ENCODE results near the gene MCEMP1.
A peak's percentile ranks its signal among the peaks of the same experiment; 100 is the strongest.

The MCEMP1 gene

DNA sequence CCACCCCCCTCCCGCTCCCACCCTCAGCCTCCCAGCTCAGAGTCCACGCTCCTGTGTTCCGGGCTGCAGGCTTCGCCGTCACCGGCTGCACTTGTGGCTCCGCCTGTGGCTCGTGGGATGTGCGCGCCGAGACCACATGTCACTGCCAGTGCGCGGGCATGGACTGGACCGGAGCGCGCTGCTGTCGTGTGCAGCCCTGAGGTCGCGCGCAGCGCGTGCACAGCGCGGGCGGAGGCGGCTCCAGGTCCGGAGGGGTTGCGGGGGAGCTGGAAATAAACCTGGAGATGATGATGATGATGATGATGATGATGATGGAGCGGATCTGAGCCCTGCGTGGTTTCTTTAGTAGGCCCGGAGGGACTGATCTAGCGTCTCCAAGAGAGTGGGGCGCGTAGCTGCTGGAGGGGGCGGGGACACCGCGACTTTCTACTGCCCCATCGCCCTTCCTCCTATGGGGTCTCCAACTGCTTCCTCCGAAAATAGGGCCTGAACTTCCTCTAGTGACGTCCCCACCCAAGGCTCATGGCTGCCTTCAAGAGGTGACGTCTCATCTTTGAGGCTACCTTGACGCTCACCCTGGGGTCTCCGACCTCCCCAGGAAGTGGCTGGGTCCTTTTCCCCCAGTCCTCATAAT is 6.6 kb upstream of the MCEMP1 start:
- DNase-seq = no peak
- TF ChIP-seq POLR2A (IDR thresholded peaks at IDR 0.05; ENCODE audit: low read length) = no peak
- TF ChIP-seq GATA1 (IDR thresholded peaks at IDR 0.05; ENCODE audit: low read depth, low read length) = no peak

GRCh38 chr19:7670790-7671189 is 6.1 kb upstream of the MCEMP1 start:
- no peak for TF ChIP-seq GATA1 (IDR thresholded peaks at IDR 0.05; ENCODE audit: low read depth, low read length)
- TF ChIP-seq POLR2A (IDR thresholded peaks at IDR 0.05; ENCODE audit: low read length) = no peak
- DNase-seq = no peak

DNA sequence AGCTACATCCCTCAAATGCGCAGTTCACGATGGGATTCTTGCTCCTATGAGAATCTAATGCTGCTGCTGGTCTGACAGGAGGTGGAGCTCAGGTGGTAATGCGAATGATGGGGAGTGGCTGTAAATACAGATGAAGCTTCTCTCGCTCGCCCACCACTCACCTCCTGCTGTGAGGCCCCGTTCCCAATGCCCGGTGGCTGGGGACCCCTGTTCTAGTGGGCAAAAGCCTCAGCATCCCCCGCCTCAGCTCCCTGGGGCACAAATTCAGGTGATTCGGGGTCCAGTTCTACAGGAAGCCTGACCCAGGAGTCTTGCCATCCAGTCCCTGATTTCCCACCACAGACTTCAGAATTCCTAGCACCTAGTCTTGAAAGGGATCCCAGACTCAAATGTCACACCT is 4.4 kb upstream of the MCEMP1 start:
- no peak for TF ChIP-seq GATA1 (IDR thresholded peaks at IDR 0.05; ENCODE audit: low read depth, low read length)
- no peak for DNase-seq

DNA sequence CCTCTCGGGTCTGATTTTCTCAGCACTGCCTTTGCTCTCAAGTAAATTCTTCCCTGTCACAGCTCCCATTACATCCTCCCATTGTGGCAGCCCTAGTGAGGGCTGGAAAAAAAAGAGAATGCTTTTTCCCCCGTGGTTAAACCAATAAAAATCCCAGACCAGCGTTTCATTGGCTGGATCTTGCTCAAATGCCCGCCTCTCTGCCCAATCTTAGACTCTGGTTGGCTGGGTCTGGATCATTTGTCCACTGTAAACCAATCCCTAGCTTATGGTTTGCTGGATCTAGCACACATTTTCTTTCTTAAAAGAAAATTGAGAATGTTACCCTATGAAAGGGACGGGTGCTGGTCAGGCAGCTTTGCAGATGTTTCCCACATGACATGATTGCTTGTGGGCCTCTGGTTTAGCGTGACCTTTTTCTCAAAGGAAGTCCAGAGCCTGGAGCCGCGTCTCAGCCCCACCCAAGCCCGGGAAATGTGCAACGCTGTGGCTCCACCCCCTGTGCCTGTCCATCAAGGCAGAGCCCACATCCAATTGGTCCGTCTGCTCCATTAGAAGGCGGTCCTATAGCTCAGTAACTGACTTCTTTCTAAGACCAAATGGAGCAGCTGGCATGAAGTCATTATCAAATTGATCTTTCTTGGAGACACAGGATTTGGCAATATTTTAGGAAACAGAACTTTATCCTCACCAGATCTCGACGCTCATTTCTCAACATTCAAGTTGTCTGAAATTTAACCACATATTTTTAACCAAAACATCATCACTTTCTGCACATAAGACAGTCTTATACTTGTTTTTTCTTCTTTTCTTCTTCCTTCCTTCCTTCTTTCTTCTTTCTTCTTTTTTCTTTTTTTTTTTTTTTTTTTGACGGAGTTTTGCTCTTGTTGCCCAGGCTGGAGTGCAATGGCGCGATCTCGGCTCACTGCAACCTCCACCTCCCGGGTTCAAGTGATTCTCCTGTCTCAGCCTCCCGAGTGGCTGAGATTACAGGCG is 2.6 kb upstream of the MCEMP1 start:
- no peak for TF ChIP-seq GATA1 (IDR thresholded peaks at IDR 0.05; ENCODE audit: low read depth, low read length)
- TF ChIP-seq POLR2A (IDR thresholded peaks at IDR 0.05; ENCODE audit: low read length) = no peak
- DNase-seq = peak; percentile 67 to 72

DNA sequence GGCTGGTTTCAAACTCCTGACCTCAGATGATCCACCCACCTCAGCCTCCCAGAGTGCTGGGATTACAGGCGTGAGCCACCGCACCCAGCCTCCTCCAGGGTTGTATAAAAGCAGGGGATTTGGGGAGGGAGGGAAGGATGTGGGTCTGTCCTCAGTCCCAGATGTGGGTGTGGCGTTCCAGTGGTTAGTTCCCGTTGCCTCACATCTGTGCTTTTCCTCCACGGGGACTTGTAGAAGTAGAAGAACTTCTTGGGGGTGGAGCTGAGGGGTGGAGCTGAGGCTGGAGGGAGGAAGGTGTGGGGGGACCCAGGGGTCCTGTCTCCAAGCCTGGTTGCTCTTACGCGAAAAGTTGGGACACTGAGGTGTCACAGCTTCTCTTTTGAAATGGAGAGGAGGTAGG is 514 bp upstream of the MCEMP1 start:
- TF ChIP-seq POLR2A (IDR thresholded peaks at IDR 0.05; ENCODE audit: low read length) (no peak), GATA1 (IDR thresholded peaks at IDR 0.05; ENCODE audit: low read depth, low read length) (no peak)
- no peak for DNase-seq

GRCh38 chr19:7677669-7678311 is 900 bp downstream of the MCEMP1 start:
- peak in 1 of 2 experiments; percentile 20 for DNase-seq
- TF ChIP-seq GATA1 (IDR thresholded peaks at IDR 0.05; ENCODE audit: low read depth, low read length) (no peak), POLR2A (IDR thresholded peaks at IDR 0.05; ENCODE audit: low read length) (no peak)

DNA sequence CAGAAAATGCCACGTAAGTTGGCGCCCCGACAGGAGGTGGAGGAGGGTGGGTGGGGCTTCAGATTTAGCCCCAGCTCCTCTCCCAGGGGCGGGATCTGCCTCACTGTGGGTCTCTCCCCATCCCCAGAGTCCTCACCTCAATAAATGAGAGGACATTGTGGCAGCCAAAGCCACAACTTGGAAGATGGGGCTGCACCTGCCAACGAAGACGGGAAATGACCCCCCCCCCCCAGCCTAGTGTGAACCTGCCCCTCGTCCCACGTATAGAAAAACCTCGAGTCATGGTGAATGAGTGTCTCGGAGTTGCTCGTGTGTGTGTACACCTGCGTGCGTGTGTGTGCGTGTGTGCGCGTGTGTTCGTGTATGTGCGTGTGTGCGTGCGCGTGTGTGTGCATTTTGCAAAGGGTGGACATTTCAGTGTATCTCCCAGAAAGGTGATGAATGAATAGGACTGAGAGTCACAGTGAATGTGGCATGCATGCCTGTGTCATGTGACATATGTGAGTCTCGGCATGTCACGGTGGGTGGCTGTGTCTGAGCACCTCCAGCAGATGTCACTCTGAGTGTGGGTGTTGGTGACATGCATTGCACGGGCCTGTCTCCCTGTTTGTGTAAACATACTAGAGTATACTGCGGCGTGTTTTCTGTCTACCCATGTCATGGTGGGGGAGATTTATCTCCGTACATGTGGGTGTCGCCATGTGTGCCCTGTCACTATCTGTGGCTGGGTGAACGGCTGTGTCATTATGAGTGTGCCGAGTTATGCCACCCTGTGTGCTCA is 2.3 kb downstream of the MCEMP1 start:
- DNase-seq = peak; percentile 74
- TF ChIP-seq GATA1 (IDR thresholded peaks at IDR 0.05; ENCODE audit: low read depth, low read length) (no peak), POLR2A (IDR thresholded peaks at IDR 0.05; ENCODE audit: low read length) (no peak)

GRCh38 chr19:7679771-7680605 is 3.1 kb downstream of the MCEMP1 start:
- no peak for DNase-seq
- TF ChIP-seq POLR2A (IDR thresholded peaks at IDR 0.05; ENCODE audit: low read length) = no peak

DNA sequence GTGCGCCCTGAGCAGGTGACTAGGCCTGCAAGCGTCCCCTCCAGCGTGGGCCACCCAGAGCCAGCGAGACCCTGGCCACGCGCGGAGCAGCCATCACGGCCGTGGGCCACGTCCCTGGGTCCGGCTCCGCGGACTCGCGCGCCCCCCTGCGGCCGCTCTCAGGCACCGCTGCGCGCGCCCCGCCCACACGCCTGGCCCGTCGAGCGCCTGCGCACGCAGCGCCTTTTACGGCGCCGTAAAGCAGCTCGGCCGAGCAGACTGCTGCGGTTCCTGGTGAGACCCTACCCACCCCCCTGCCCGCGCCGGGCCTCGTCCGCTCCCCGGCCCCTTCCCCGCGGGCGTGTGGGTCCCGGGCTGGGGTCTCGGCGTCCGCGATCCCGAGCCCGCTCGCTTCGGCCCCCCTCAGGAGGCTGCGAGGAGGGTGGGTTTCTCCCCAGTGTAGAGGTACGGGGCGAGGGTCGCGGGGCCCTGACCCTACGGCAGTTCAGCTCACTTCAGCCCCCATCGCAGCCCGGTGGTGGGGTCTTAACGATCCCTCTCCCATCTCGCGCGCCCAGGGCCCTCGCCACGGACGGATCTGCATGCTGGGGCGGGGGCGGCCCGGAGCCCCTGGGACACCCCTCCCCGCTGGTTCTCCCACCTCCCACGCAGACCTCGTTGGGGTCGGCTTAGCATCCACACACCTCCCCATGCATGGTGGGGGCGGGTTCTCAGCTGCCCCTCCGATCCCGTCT is 3.9 kb downstream of the MCEMP1 start, which contains the start of gene TRAPPC5:
Gene TRAPPC5, plus strand, starts transcription at position 228 of the 734 bp plus-strand sequence. CDS start 1,421 bp downstream, outside the sequence.
- TF ChIP-seq POLR2A (IDR thresholded peaks at IDR 0.05; ENCODE audit: low read length) (no peak), GATA1 (IDR thresholded peaks at IDR 0.05; ENCODE audit: low read depth, low read length) (no peak)
- DNase-seq = peak; percentile 89 to 94

DNA sequence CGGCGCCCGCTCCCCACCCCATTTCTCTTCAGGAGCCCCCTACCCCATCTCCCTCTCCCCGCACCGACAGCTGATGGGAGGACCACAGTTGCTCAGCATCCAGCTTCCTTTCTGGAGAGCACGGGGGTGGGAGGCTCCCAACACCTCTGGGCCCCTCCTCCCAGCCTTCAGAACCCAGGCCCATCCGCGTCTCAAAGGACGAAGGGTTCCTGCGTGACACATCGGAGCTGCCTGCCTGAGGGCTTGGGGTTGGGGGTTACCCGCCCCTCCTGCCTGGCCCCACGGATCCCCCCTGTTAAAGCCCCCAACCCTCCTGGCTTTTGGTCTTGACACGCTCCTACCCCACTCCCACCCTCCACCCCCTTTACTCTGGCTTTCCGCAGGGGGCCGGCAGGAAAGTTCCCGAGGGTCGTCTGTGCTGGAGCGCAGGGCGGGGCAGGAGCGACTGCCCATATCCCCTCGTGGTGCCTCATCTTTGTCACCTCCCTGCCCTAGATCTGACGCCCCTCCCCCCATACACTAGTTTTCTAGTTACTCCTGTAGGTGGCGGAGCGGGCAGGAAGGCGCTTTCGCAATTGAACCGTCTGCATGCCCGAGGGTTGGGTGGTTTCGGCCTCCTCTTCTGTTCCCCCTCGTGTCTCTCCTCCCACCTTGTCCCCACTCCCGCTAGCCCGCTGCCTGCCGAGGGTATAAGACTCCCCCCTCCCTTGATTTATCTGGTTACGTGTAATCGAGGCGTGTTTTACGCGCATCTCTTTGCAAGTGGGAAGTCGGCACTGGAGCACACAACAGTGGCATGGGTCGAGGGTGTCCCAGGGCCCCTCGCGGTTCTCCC is 4.7 kb downstream of the MCEMP1 start:
- DNase-seq = peak; percentile 84 to 85
- TF ChIP-seq POLR2A (IDR thresholded peaks at IDR 0.05; ENCODE audit: low read length) (no peak), GATA1 (IDR thresholded peaks at IDR 0.05; ENCODE audit: low read depth, low read length) (no peak)

GRCh38 chr19:7682175-7682855 is 5.4 kb downstream of the MCEMP1 start:
- DNase-seq = no peak
- TF ChIP-seq POLR2A (IDR thresholded peaks at IDR 0.05; ENCODE audit: low read length) (no peak), GATA1 (IDR thresholded peaks at IDR 0.05; ENCODE audit: low read depth, low read length) (no peak)

Data from erythroblast (primary cell).